HepG2 (cell line): ENCODE results near the gene LLGL2. TPM values are rescaled to one million over a fixed set of nuclear protein-coding genes. Genes with fewer than 3 reads are reported as not detected.
A peak's percentile ranks its signal among the peaks of the same experiment; 100 is the strongest.

ENCODE experiments used
- ATAC-seq: fragments of 200-7000 bp; cut with Tn5 transposase; 3 replicates; pipeline ENCODE4 v1.9.1; 2020; ENCODE audit warnings: mild to moderate bottlenecking, moderate library complexity
- BruUV-seq: library from RNA; stranded (reverse); fragments of 400-500 nt; replicated peaks from 2 replicates; lab custom pipeline; 2021; lab: Mats Ljungman, UMichigan
- CTCF ChIA-PET: fragments of 300-600 bp; formaldehyde crosslinking; extraction: SDS; loops from one replicate; lab custom pipeline; 2021; ENCODE audit warnings: low total read pairs, inconsistent platforms, low intra/inter-chr PET ratio; lab: Yijun Ruan, JAX
- POLR2A ChIA-PET: fragments of 350-600 bp; sonication (Branson Sonifier 250); formaldehyde crosslinking; loops from one replicate; lab custom pipeline; 2020; ENCODE audit warnings: antibody characterized with exemption, inconsistent platforms; lab: Yijun Ruan, JAX
- DNase-seq: peaks from one replicate; pipeline ENCODE4 v3.0.0-alpha.2; 2015; ENCODE audit warnings: low spot score
- FAIRE-seq: peaks from 3 replicates; lab custom pipeline; 2011; peaks lifted over from hg19 to GRCh38; lab: Jason Lieb, UNC
- H2AFZ ChIP-seq: one replicate; pipeline ENCODE4 v1.6.1; 2011; ENCODE audit warnings: low read length, inconsistent platforms
- H3K27ac ChIP-seq: fragments of 300-600 bp; 3 replicates; pipeline ENCODE4 v1.8.0; 2011; ENCODE audit warnings: mixed run types, mild to moderate bottlenecking, mixed read lengths, low read length, inconsistent platforms; ENCODE audit not compliant: insufficient read depth; ENCODE audit errors: extremely low read length
- H3K27me3 ChIP-seq, 2 experiments: fragments of 200-600 bp in 1 of 2; 2 replicates in 1 of 2; 3 replicates in 1 of 2; pipeline versions ENCODE4 v1.6.0 to v1.8.0; 2011; ENCODE audit warnings: low read length in 2 of 2, mild to moderate bottlenecking in 2 of 2, moderate library complexity in 2 of 2, inconsistent platforms in 1 of 2; ENCODE audit not compliant: insufficient read depth in 2 of 2, control insufficient read depth in 1 of 2
- H3K36me3 ChIP-seq, 2 experiments: fragments of 200-600 bp in 1 of 2; replicated peaks in 1 of 2; 2 replicates in 1 of 2; 3 replicates in 1 of 2; pipeline versions ENCODE4 v1.5.1 to v1.8.0; 2011; ENCODE audit warnings: low read length in 2 of 2, inconsistent platforms in 1 of 2; ENCODE audit not compliant: insufficient read depth in 2 of 2, control insufficient read depth in 1 of 2
- H3K4me1 ChIP-seq: 2 replicates; pipeline ENCODE4 v1.5.1; 2012; ENCODE audit warnings: low read length, inconsistent platforms; ENCODE audit not compliant: insufficient read depth
- H3K4me2 ChIP-seq: 2 replicates; pipeline ENCODE4 v1.6.0; 2011; ENCODE audit warnings: low read depth, low read length, inconsistent platforms
- H3K4me3 ChIP-seq, 3 experiments: fragments of 200-600 bp in 1 of 3; sonication (generic), shearing (Covaris generic) in 1 of 3; replicated peaks in 1 of 3; 2 replicates each; pipeline ENCODE4 v1.5.1; 2011 to 2016; ENCODE audit warnings: low read length in 3 of 3, inconsistent platforms in 2 of 3, low read depth in 2 of 3, mild to moderate bottlenecking in 2 of 3, control low read depth in 1 of 3, mixed read lengths in 1 of 3; ENCODE audit not compliant: insufficient read depth in 1 of 3
- H3K79me2 ChIP-seq: one replicate; pipeline ENCODE4 v1.6.1; 2011; ENCODE audit warnings: low read length, inconsistent platforms; ENCODE audit not compliant: insufficient read depth
- H3K9ac ChIP-seq: 2 replicates; pipeline ENCODE4 v1.6.0; 2011; ENCODE audit warnings: mild to moderate bottlenecking, low read depth, low read length, inconsistent platforms; ENCODE audit not compliant: insufficient read depth
- H3K9me3 ChIP-seq: 2 replicates; pipeline ENCODE4 v1.5.1; 2012; ENCODE audit warnings: mild to moderate bottlenecking, low read length
- H4K20me1 ChIP-seq: 2 replicates; pipeline ENCODE4 v1.6.0; 2011; ENCODE audit warnings: inconsistent platforms, mild to moderate bottlenecking, low read length, moderate library complexity; ENCODE audit not compliant: insufficient read depth
- KAT8 ChIP-seq: IDR thresholded peaks from 2 replicates; pipeline ENCODE4 v1.6.1; 2016; ENCODE audit warnings: missing genetic modification reagents, missing compliant biosample characterization
- NR0B2 ChIP-seq: sonication (generic); formaldehyde crosslinking; IDR thresholded peaks from 2 replicates; pipeline ENCODE4 v1.4.0; 2020; ENCODE audit warnings: mild to moderate bottlenecking, missing genetic modification reagents
- POLR2A ChIP-seq, 2 experiments: IDR thresholded peaks; 2 replicates each; pipeline ENCODE4 v1.6.1; 2011; ENCODE audit warnings: low read depth in 2 of 2, low read length in 2 of 2, mild to moderate bottlenecking in 1 of 2, moderate library complexity in 1 of 2; ENCODE audit not compliant: insufficient read depth in 1 of 2
- SAFB2 ChIP-seq: sonication (generic); formaldehyde crosslinking; IDR thresholded peaks from 2 replicates; pipeline ENCODE4 v1.5.1; 2020; ENCODE audit warnings: missing genetic modification reagents, low read depth, mild to moderate bottlenecking, borderline replicate concordance
- TIGD3 ChIP-seq: sonication (generic); formaldehyde crosslinking; IDR thresholded peaks from 2 replicates; pipeline ENCODE4 v1.5.1; 2020; ENCODE audit warnings: mild to moderate bottlenecking, missing genetic modification reagents, borderline replicate concordance
- ZNF224 ChIP-seq: sonication (generic); formaldehyde crosslinking; IDR thresholded peaks from 2 replicates; pipeline ENCODE4 v1.5.0; 2020; ENCODE audit warnings: mild to moderate bottlenecking, missing genetic modification reagents
- ZNF546 ChIP-seq: sonication (generic); formaldehyde crosslinking; conservative IDR thresholded peaks from 2 replicates; pipeline ENCODE4 v1.8.1; 2023; ENCODE audit warnings: mild to moderate bottlenecking, missing genetic modification reagents
- WGBS: methylation state at CpG from one replicate; pipeline ENCODE4 v1.1.6; 2017; ENCODE audit warnings: low lambda C conversion rate; 5-methylcytosine and 5-hydroxymethylcytosine counted together
- in situ Hi-C: cut with HindIII; loops from 2 replicates; pipeline ENCODE4 v1.10.0; 2017; ENCODE audit warnings: low pct_unique_long_range_greater_than_20kb; ENCODE audit not compliant: extremely low pct_ligation_motif_present
- intact Hi-C: fragments of 100-400 bp; cut with micrococcal nuclease; formaldehyde crosslinking; loops from one replicate; pipeline ENCODE4 v1.10.0; 2022; ENCODE audit not compliant: unreplicated experiment
- polyA plus RNA-seq, 8 experiments: library from polyadenylated mRNA; depleted of rRNA in 3 of 8; stranded (reverse) in 7 of 8; unstranded in 1 of 8; fragments of >200 nt; fragmentation: Illumina TruSeq in 4 of 8; extraction: Trizol in 4 of 8; gene quantifications; 2 replicates each; pipeline versions ENCODE4 v1.2.1 to v1.2.3, GENCODE V29; 2011 to 2016; ENCODE audit warnings: low read depth in 4 of 8, missing spikeins in 1 of 8, mixed read lengths in 1 of 8; ENCODE audit not compliant: insufficient read depth in 1 of 8
- total RNA-seq, 5 experiments: library from RNA; depleted of rRNA; stranded (reverse); fragments of >200 nt; fragmentation: Illumina TruSeq; extraction: Trizol; gene quantifications; 2 replicates each; pipeline ENCODE4 v1.2.3, GENCODE V29; 2016; ENCODE audit warnings: low read depth in 1 of 5
- TF ChIP-seq, protein P1 (sequence below): sonication (generic); formaldehyde crosslinking; IDR thresholded peaks from 2 replicates; pipeline ENCODE4 v1.4.0; 2020; ENCODE audit warnings: mild to moderate bottlenecking, missing genetic modification reagents
- TF ChIP-seq, protein P2 (sequence below): sonication (generic); formaldehyde crosslinking; IDR thresholded peaks from 2 replicates; pipeline ENCODE4 v1.5.0; 2020; ENCODE audit warnings: mild to moderate bottlenecking, missing genetic modification reagents

LLGL2 gene
- total and polyA plus RNA-seq, 2 of the 13 experiments (the other 11 are each of a cell fraction or from before 2014, with no cell fraction given): 83.0 to 86.7 TPM

GRCh38 chr17:75549246-75550138 lies 24.0 kb downstream of the LLGL2 start (continued):
- TF ChIP-seq NR0B2 (CRISPR knock-in tag): peak; percentile 91
- TF ChIP-seq POLR2A (IDR thresholded peaks at IDR 0.05; ENCODE audit: insufficient read depth in 1 of 2, low read depth in 2 of 2, low read length in 2 of 2): peak; percentile 59 to 88; a peak in 3 of 4 replicates
- 0 out of 2 replicates have a peak, but pooled peaks have one; percentile 10 for TF ChIP-seq ZNF224 (CRISPR knock-in tag)
- TF ChIP-seq ZNF546 (CRISPR knock-in tag): 0 out of 2 replicates have a peak, but pooled peaks have one; percentile 64
- peak; percentile 87 for TF ChIP-seq KAT8 (CRISPR knock-in tag)
- TF ChIP-seq, protein P1, sequence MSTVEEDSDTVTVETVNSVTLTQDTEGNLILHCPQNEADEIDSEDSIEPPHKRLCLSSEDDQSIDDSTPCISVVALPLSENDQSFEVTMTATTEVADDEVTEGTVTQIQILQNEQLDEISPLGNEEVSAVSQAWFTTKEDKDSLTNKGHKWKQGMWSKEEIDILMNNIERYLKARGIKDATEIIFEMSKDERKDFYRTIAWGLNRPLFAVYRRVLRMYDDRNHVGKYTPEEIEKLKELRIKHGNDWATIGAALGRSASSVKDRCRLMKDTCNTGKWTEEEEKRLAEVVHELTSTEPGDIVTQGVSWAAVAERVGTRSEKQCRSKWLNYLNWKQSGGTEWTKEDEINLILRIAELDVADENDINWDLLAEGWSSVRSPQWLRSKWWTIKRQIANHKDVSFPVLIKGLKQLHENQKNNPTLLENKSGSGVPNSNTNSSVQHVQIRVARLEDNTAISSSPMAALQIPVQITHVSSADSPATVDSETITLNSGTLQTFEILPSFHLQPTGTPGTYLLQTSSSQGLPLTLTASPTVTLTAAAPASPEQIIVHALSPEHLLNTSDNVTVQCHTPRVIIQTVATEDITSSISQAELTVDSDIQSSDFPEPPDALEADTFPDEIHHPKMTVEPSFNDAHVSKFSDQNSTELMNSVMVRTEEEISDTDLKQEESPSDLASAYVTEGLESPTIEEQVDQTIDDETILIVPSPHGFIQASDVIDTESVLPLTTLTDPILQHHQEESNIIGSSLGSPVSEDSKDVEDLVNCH: no peak
- TF ChIP-seq, all 625 proteins: peak for 259

GRCh38 chr17:75550139-75550465 lies 24.6 kb downstream of the LLGL2 start:
- FAIRE-seq (peak; percentile 23), ATAC-seq (peak; percentile 2; the same call in 1 of the 3 replicates), DNase-seq (no peak)
- Histone ChIP-seq H3K4me2 (peak overlapping the region; percentile 96), H3K36me3 (peaks cover 4 to 11% of the 10 kb centered on the region in 2 experiments; a peak in 3 of 5 replicates), H3K79me2 (no peaks in the 10 kb centered on the region), H3K4me3 (peak overlapping the region; percentile 43 to 72 (median 55); a peak in 4 of 6 replicates), H3K9ac (peak overlapping the region; percentile 75), H3K27ac (peak overlapping the region; percentile 66), H3K4me1 (peaks cover 60% of the 10 kb centered on the region), H4K20me1 (no peaks in the 10 kb centered on the region), H3K27me3 (no peaks in the 10 kb centered on the region), H2AFZ (no peak overlapping the region), H3K9me3 (no peaks in the 10 kb centered on the region)
- BruUV-seq: no TSS peak
- in situ Hi-C loops (no loop called here), intact Hi-C loops (no loop called here)
- ChIA-PET CTCF (no interaction called here), POLR2A (interaction anchor here (0.9 to 2.7 kb wide), 8 partner anchors 9 to 230 kb away, joined by 3 to 28 read pairs (median 6); partner anchors contain the start of genes LLGL2 and TSEN54)
- WGBS: 38% methylated on average over 2 of the region's 4 CpGs
- no peak for TF ChIP-seq TIGD3 (CRISPR knock-in tag)
- TF ChIP-seq, protein P2, sequence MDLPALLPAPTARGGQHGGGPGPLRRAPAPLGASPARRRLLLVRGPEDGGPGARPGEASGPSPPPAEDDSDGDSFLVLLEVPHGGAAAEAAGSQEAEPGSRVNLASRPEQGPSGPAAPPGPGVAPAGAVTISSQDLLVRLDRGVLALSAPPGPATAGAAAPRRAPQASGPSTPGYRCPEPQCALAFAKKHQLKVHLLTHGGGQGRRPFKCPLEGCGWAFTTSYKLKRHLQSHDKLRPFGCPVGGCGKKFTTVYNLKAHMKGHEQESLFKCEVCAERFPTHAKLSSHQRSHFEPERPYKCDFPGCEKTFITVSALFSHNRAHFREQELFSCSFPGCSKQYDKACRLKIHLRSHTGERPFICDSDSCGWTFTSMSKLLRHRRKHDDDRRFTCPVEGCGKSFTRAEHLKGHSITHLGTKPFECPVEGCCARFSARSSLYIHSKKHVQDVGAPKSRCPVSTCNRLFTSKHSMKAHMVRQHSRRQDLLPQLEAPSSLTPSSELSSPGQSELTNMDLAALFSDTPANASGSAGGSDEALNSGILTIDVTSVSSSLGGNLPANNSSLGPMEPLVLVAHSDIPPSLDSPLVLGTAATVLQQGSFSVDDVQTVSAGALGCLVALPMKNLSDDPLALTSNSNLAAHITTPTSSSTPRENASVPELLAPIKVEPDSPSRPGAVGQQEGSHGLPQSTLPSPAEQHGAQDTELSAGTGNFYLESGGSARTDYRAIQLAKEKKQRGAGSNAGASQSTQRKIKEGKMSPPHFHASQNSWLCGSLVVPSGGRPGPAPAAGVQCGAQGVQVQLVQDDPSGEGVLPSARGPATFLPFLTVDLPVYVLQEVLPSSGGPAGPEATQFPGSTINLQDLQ: 0 out of 2 replicates have a peak, but pooled peaks have one; percentile 10
- TF ChIP-seq SAFB2 (CRISPR knock-in tag): 0 out of 2 replicates have a peak, but pooled peaks have one; percentile 7
